Calu3 (cell line): Measurements from ENCODE around the gene C1orf167. TPM values are rescaled to one million over a fixed set of nuclear protein-coding genes. Genes with fewer than 3 reads are reported as not detected.
A peak's percentile ranks its signal among the peaks of the same experiment; 100 is the strongest.

Experiments used
- BruUV-seq: library from RNA; stranded (reverse); fragments of 400-500 nt; replicated peaks from 2 replicates; lab custom pipeline; 2021; lab: Mats Ljungman, UMichigan
- CTCF ChIA-PET: fragments of 300-600 bp; sonication (Branson Sonifier 250); formaldehyde crosslinking; loops from one replicate; lab custom pipeline; 2022; ENCODE audit warnings: antibody characterized with exemption; lab: Charles Lee
- DNase-seq: peaks from one replicate; pipeline ENCODE4 v3.0.0; 2022
- H3K27ac Mint-ChIP-seq: one replicate; pipeline ENCODE4 v1.8.0; 2022; ENCODE audit warnings: mixed read lengths; ENCODE audit not compliant: unreplicated experiment
- H3K27me3 Mint-ChIP-seq: one replicate; pipeline ENCODE4 v1.8.0; 2022; ENCODE audit warnings: mixed read lengths; ENCODE audit not compliant: unreplicated experiment
- H3K36me3 Mint-ChIP-seq: one replicate; pipeline ENCODE4 v1.8.0; 2022; ENCODE audit warnings: mild to moderate bottlenecking, moderate library complexity, mixed read lengths; ENCODE audit not compliant: insufficient read depth, unreplicated experiment
- H3K4me1 Mint-ChIP-seq: one replicate; pipeline ENCODE4 v1.8.0; 2022; ENCODE audit warnings: mild to moderate bottlenecking, low read depth, mixed read lengths; ENCODE audit not compliant: unreplicated experiment
- H3K4me3 Mint-ChIP-seq: one replicate; pipeline ENCODE4 v1.8.0; 2022; ENCODE audit warnings: mild to moderate bottlenecking, low read depth, moderate library complexity, mixed read lengths; ENCODE audit not compliant: unreplicated experiment
- H3K9me3 Mint-ChIP-seq: one replicate; pipeline ENCODE4 v1.8.0; 2022; ENCODE audit warnings: low read depth, mixed read lengths; ENCODE audit not compliant: unreplicated experiment
- CTCF ChIP-seq: fragments of 200-600 bp; IDR thresholded peaks from one replicate; pipeline ENCODE4 v1.8.0; 2022; ENCODE audit warnings: antibody characterized with exemption; ENCODE audit not compliant: unreplicated experiment
- intact Hi-C: fragments of 100-400 bp; cut with micrococcal nuclease; formaldehyde crosslinking; loops from one replicate; pipeline ENCODE4 v1.10.0; 2022; ENCODE audit not compliant: unreplicated experiment
- total RNA-seq: library from RNA; stranded (reverse); gene quantifications from 2 replicates; pipeline ENCODE4 v1.2.3, GENCODE V29; 2022

C1orf167 gene
- total RNA-seq, 1 experiment from 2014 or later = not detected

DNA sequence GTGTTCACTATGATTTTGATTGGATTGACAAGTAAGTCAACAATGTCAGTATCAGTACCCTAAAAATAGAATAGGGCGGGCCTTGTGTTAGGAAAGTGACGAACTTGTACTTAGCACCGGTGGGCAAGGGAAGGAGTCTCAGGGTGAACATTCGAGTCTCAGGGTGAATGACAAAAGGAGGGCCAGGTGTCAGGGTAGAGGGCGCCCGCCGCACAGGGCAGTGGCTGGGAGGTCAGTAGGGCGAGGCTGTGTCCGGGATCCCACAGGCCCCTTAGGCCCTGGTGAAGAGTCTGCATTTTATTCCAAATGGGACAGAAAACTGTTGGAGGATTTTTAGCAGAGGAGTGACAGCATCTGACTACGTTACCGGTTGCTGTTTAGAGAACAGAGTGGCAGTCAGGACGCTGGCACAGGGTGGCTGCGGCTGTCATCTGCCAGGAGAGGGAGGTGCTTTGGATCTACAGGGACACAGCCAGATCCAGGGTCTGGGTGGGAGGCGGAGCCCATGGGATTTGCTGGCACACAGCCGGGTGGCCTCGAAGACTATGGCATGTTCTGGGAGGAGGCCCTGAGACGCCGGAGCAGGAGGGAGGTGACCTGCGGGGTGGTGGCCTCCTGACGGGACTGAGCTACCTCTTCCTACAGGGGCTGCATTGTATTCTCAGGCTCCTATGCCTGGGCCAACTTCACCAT, 15.1 kb upstream of the C1orf167 start:
- Mint-ChIP-seq H3K27ac (no peak overlapping the region), H3K9me3 (no peaks in the 10 kb centered on the region), H3K27me3 (no peaks in the 10 kb centered on the region), H3K4me3 (no peak overlapping the region), H3K36me3 (peaks cover 6% of the 10 kb centered on the region), H3K4me1 (no peaks in the 10 kb centered on the region)
- no peak for TF ChIP-seq CTCF
- no TSS peak for BruUV-seq
- intact Hi-C loops = no loop called here
- DNase-seq = no peak
- CTCF ChIA-PET = no interaction called here

DNA sequence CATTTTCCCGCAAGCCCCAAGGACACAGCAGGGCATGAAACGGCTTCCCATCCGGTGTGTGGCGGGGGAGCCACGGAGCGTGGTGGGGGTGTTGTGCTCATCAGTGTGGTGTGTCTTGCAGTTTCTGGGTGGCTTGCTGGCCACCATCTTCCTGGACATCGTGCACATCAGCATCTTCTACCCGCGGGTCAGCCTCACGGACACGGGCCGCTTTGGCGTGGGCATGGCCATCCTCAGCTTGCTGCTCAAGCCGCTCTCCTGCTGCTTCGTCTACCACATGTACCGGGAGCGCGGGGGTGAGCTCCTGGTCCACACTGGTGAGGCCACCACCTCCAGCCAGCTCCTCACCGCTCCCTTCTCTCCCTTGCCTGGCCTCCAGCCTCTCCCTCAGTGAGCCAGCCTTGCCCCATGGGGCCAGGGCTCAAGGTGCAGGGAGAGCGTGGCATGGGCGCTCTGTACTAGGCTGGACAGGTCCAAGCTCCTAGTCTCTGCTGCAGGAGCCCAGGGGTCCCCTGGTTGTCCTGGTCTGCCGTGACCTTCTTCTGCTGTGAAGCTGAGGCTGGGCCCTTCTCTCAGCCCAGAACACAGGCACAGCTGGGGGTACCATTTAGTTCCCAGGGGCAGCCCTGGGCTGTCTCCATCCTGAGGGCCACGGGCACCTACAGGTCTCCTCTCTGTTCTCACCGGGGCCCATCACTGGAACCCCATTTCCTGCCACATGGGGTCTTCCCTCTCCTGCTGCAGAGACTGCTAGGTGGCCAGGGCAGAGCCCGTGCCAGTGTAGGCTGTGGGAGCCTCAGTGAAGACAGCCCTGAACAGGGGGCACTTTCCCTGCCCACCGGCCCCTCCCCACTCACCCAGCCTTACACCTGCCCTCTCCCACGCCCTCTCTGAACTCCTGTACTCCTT, 13.4 kb upstream of the C1orf167 start:
- no peak for DNase-seq
- intact Hi-C loops = no loop called here
- CTCF ChIA-PET = interaction anchor here (1.0 to 1.3 kb wide), 2 partner anchors 29 to 85 kb away, joined by 3 to 4 read pairs; partner anchors contain the start of gene FBXO6
- H3K4me1 Mint-ChIP-seq = no peaks in the 10 kb centered on the region
- no peak overlapping the region for H3K4me3 Mint-ChIP-seq
- BruUV-seq = no TSS peak
- H3K36me3 Mint-ChIP-seq = peaks cover 11% of the 10 kb centered on the region
- TF ChIP-seq CTCF = no peak
- H3K9me3 Mint-ChIP-seq = no peaks in the 10 kb centered on the region
- H3K27ac Mint-ChIP-seq = no peak overlapping the region
- H3K27me3 Mint-ChIP-seq = peaks cover 3% of the 10 kb centered on the region

GRCh38 chr1:11749203-11749689, 12.7 kb upstream of the C1orf167 start:
- Mint-ChIP-seq H3K9me3 (no peaks in the 10 kb centered on the region), H3K4me3 (no peak overlapping the region), H3K27ac (no peak overlapping the region), H3K36me3 (peaks cover 11% of the 10 kb centered on the region), H3K27me3 (peaks cover 10% of the 10 kb centered on the region), H3K4me1 (no peaks in the 10 kb centered on the region)
- CTCF ChIA-PET = interaction anchor here (1.0 to 1.3 kb wide), 2 partner anchors 30 to 85 kb away, joined by 3 to 4 read pairs; partner anchors contain the start of gene FBXO6
- intact Hi-C loops = no loop called here
- peak; percentile 33 for TF ChIP-seq CTCF
- no TSS peak for BruUV-seq
- DNase-seq = peak; percentile 54

GRCh38 chr1:11749996-11750395, 12.0 kb upstream of the C1orf167 start:
- DNase-seq = no peak
- no peaks in the 10 kb centered on the region for H3K4me1 Mint-ChIP-seq
- H3K36me3 Mint-ChIP-seq = peaks cover 11% of the 10 kb centered on the region
- no peak overlapping the region for H3K27ac Mint-ChIP-seq
- no peak overlapping the region for H3K4me3 Mint-ChIP-seq
- no peaks in the 10 kb centered on the region for H3K9me3 Mint-ChIP-seq
- CTCF ChIA-PET = interaction anchor here (1.3 kb wide), 1 partner anchor 30 kb away, joined by 4 read pairs; no protein-coding TSS in a partner anchor
- intact Hi-C loops = no loop called here
- peaks cover 17% of the 10 kb centered on the region for H3K27me3 Mint-ChIP-seq
- TF ChIP-seq CTCF = no peak
- no TSS peak for BruUV-seq
